K562 (cell line): Measurements from ENCODE around the gene IGF1R. TPM values are rescaled to one million over a fixed set of nuclear protein-coding genes. Genes with fewer than 3 reads are reported as not detected.

ENCODE experiments used
- ATAC-seq: fragments of 200-7000 bp; cut with Tn5 transposase; 3 replicates; pipeline ENCODE4 v1.9.1; 2020; ENCODE audit warnings: moderate library complexity
- BruUV-seq: library from RNA; stranded (reverse); fragments of 400-500 nt; replicated peaks from 2 replicates; lab custom pipeline; 2021; lab: Mats Ljungman, UMichigan
- CTCF ChIA-PET: fragments of 300-600 bp; formaldehyde crosslinking; extraction: SDS; loops from one replicate; lab custom pipeline; 2021; ENCODE audit warnings: low intra/inter-chr PET ratio; lab: Yijun Ruan, JAX
- POLR2A ChIA-PET: fragments of 300-600, 350-650 bp; sonication (Branson Sonifier 250); formaldehyde crosslinking; extraction: SDS; loops from one replicate; lab custom pipeline; 2021; ENCODE audit warnings: antibody characterized with exemption, inconsistent platforms; lab: Yijun Ruan, JAX
- DNase-seq, 4 experiments: peaks; one replicate each; pipeline versions ENCODE4 v3.0.0 to v3.0.0-alpha.2; 2011 to 2018; ENCODE audit warnings: low spot score in 3 of 4, mixed read lengths in 3 of 4; ENCODE audit errors: extremely low read depth in 1 of 4
- FAIRE-seq: peaks from 2 replicates; lab custom pipeline; 2011; peaks lifted over from hg19 to GRCh38; lab: Jason Lieb, UNC
- H2AFZ ChIP-seq: 2 replicates; pipeline ENCODE4 v1.6.0; 2011; ENCODE audit warnings: low read depth, low read length, control low read depth, inconsistent platforms
- H3K27ac ChIP-seq: fragments of 200-600 bp; 3 replicates; pipeline ENCODE4 v1.8.0; 2011; ENCODE audit warnings: low read depth, mild to moderate bottlenecking, control low read depth, inconsistent platforms, low read length, moderate library complexity, mixed read lengths; ENCODE audit errors: extremely low read depth
- H3K27me3 ChIP-seq, 2 experiments: fragments of 300-600 bp in 1 of 2; 2 replicates in 1 of 2; 3 replicates in 1 of 2; pipeline versions ENCODE4 v1.6.0 to v1.8.0; 2011; ENCODE audit warnings: inconsistent platforms in 2 of 2, low read length in 2 of 2, mild to moderate bottlenecking in 1 of 2, mixed read lengths in 1 of 2, moderate library complexity in 1 of 2; ENCODE audit not compliant: control insufficient read depth in 2 of 2, insufficient read depth in 2 of 2
- H3K36me3 ChIP-seq: fragments of 300-600 bp; 3 replicates; pipeline ENCODE4 v1.8.0; 2011; ENCODE audit warnings: mild to moderate bottlenecking, low read length, inconsistent platforms; ENCODE audit not compliant: control insufficient read depth, insufficient read depth
- H3K4me1 ChIP-seq, 2 experiments: fragments of 200-600 bp in 1 of 2; replicated peaks in 1 of 2; 2 replicates in 1 of 2; 3 replicates in 1 of 2; pipeline versions ENCODE4 v1.5.1 to v1.8.0; 2011; ENCODE audit warnings: inconsistent platforms in 2 of 2, low read length in 2 of 2, mild to moderate bottlenecking in 1 of 2, mixed read lengths in 1 of 2, moderate library complexity in 1 of 2; ENCODE audit not compliant: control insufficient read depth in 2 of 2, insufficient read depth in 2 of 2
- H3K4me2 ChIP-seq: 2 replicates; pipeline ENCODE4 v1.6.1; 2011; ENCODE audit warnings: low read length, control low read depth, inconsistent platforms, mixed read lengths; ENCODE audit not compliant: insufficient read depth
- H3K4me3 ChIP-seq: fragments of 200-600 bp; sonication (generic), shearing (Covaris generic); 2 replicates; pipeline ENCODE4 v1.5.1; 2016; ENCODE audit warnings: control low read depth, inconsistent platforms
- H3K79me2 ChIP-seq: fragments of 200-600 bp; 3 replicates; pipeline ENCODE4 v1.8.0; 2011; ENCODE audit warnings: low read length, inconsistent platforms; ENCODE audit not compliant: control insufficient read depth, insufficient read depth
- H3K9ac ChIP-seq, 2 experiments: 2 replicates each; pipeline versions ENCODE4 v1.6.0 to v1.6.1; 2011; ENCODE audit warnings: low read depth in 2 of 2, low read length in 2 of 2, control low read depth in 1 of 2, inconsistent platforms in 1 of 2, mild to moderate bottlenecking in 1 of 2, mixed read lengths in 1 of 2; ENCODE audit not compliant: insufficient read depth in 1 of 2
- H3K9me1 ChIP-seq: one replicate; pipeline ENCODE4 v1.6.0; 2011; ENCODE audit warnings: inconsistent platforms, mild to moderate bottlenecking, low read length, moderate library complexity; ENCODE audit not compliant: control insufficient read depth, insufficient read depth
- H3K9me3 ChIP-seq: replicated peaks from 2 replicates; pipeline ENCODE4 v1.5.1; 2011; ENCODE audit warnings: low read depth, low read length, inconsistent platforms; ENCODE audit not compliant: control insufficient read depth, insufficient read depth
- H4K20me1 ChIP-seq: replicated peaks from 2 replicates; pipeline ENCODE4 v1.6.1; 2011; ENCODE audit warnings: low read length, inconsistent platforms, mixed read lengths; ENCODE audit not compliant: control insufficient read depth, insufficient read depth
- HCFC1 ChIP-seq: IDR thresholded peaks from 2 replicates; pipeline ENCODE4 v1.6.1; 2012; ENCODE audit warnings: low read depth, low read length, improper control_type of control experiment
- LEF1 ChIP-seq: fragments of 450-650 bp; IDR thresholded peaks from 2 replicates; pipeline ENCODE4 v1.6.1; 2016; ENCODE audit warnings: mild to moderate bottlenecking
- MBD1 ChIP-seq: fragments of 250-450 bp; sonication (Bioruptor Pico); IDR thresholded peaks from 2 replicates; pipeline ENCODE4 v1.8.0; 2022; ENCODE audit warnings: inconsistent platforms
- ZNF146 ChIP-seq: IDR thresholded peaks from one replicate; pipeline ENCODE4 v1.6.1; 2018; ENCODE audit warnings: missing compliant biosample characterization; ENCODE audit not compliant: unreplicated experiment
- ZNF239 ChIP-seq: fragments of 250-450 bp; sonication (Bioruptor Pico); IDR thresholded peaks from 2 replicates; pipeline ENCODE4 v1.4.0; 2020; ENCODE audit warnings: mild to moderate bottlenecking
- WGBS: fragments of 100-300 bp; shearing (Covaris generic); methylation state at CpG from one replicate; pipeline ENCODE4 v1.1.6; 2016; ENCODE audit warnings: low coverage, mixed read lengths; ENCODE audit not compliant: insufficient coverage; ENCODE audit errors: missing lambda C conversion rate; 5-methylcytosine and 5-hydroxymethylcytosine counted together
- in situ Hi-C: fragments of 300-500 bp; cut with MboI; formaldehyde crosslinking; loops from 4 replicates; pipeline ENCODE4 v1.15.0; 2018; ENCODE audit warnings: inconsistent platforms, mixed read lengths
- intact Hi-C: fragments of 100-400 bp; cut with micrococcal nuclease; formaldehyde crosslinking; loops from 2 replicates; pipeline ENCODE4 v1.14.2; 2022
- polyA plus RNA-seq, 8 experiments: library from polyadenylated mRNA; depleted of rRNA in 4 of 8; stranded (reverse) in 5 of 8; unstranded in 3 of 8; fragments of >200 nt; fragmentation: Nextera tagmentation in 2 of 8; fragmentation: Illumina TruSeq in 1 of 8; extraction: Ambion mirVana in 2 of 8; extraction: Trizol in 1 of 8; gene quantifications; 2 replicates each; pipeline versions ENCODE4 v1.2.1 to v1.2.3, GENCODE V29; 2011 to 2014; ENCODE audit warnings: inconsistent platforms in 1 of 8, missing spikeins in 1 of 8
- total RNA-seq, 7 experiments: library from RNA; depleted of rRNA in 6 of 7; stranded (reverse); fragments of >200 nt in 6 of 7; fragmentation: Illumina TruSeq in 2 of 7; extraction: Trizol in 2 of 7; gene quantifications; 2 replicates each; pipeline versions ENCODE4 v1.2.1 to v1.2.3, GENCODE V29; 2011 to 2021; ENCODE audit warnings: low replicate concordance in 1 of 7
- TF ChIP-seq, protein P1 (sequence below), 2 experiments: IDR thresholded peaks in 1 of 2; conservative IDR thresholded peaks in 1 of 2; 2 replicates each; pipeline ENCODE4 v1.6.1; 2016; ENCODE audit warnings: low read depth in 2 of 2, mild to moderate bottlenecking in 1 of 2, missing compliant biosample characterization in 1 of 2, missing genetic modification characterization in 1 of 2, moderate library complexity in 1 of 2

The IGF1R gene
- total and polyA plus RNA-seq, 9 of the 15 experiments (the other 6 are each of a cell fraction or from before 2014, with no cell fraction given), result 0.35 to 8.0 (median 1.6) TPM

DNA sequence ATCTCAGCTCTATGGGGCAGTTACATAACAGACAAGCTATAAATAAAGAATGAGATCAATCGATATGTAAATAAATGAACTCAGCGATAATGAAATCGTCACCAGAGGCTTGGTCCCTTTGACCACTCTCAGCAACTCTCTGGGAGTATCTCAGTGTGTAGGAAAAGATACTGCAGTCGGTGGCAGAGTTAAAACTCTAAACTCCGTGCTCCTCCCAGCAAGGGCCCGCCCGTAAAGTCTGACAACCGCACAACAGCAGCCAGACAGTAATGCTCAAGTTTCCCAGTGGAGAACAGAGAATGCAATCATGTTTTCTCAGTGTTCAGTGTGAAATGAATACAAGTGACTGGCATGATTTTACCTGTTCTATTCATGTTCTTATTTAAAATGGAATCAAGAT lies 28.3 kb upstream of the IGF1R start:
- H3K9ac ChIP-seq, result no peak overlapping the region
- TF ChIP-seq MBD1, result no peak
- no peak for TF ChIP-seq ZNF239 (CRISPR knock-in tag)
- TF ChIP-seq ZNF146 (CRISPR knock-in tag), result no peak
- TF ChIP-seq HCFC1, result no peak
- TF ChIP-seq, protein P1, sequence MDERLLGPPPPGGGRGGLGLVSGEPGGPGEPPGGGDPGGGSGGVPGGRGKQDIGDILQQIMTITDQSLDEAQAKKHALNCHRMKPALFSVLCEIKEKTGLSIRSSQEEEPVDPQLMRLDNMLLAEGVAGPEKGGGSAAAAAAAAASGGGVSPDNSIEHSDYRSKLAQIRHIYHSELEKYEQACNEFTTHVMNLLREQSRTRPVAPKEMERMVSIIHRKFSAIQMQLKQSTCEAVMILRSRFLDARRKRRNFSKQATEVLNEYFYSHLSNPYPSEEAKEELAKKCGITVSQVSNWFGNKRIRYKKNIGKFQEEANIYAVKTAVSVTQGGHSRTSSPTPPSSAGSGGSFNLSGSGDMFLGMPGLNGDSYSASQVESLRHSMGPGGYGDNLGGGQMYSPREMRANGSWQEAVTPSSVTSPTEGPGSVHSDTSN (CRISPR knock-in tag; IDR thresholded peaks at IDR 0.05; ENCODE audit: low read depth), result no peak
- TF ChIP-seq, protein P1 (tag; conservative IDR thresholded peaks at IDR 0.05; ENCODE audit: low read depth), result no peak
- no peak for TF ChIP-seq LEF1
- TF ChIP-seq, all 486 proteins: peak for 0
- ChIA-PET POLR2A (no interaction called here), CTCF (no interaction called here)
- no peak for DNase-seq
- H3K9me1 ChIP-seq, result no peaks in the 10 kb centered on the region
- no peaks in the 10 kb centered on the region for H3K9me3 ChIP-seq
- no peak overlapping the region for H3K27ac ChIP-seq
- intact Hi-C loops, result no loop called here
- no peaks in the 10 kb centered on the region for H3K79me2 ChIP-seq
- no peaks in the 10 kb centered on the region for H3K4me1 ChIP-seq
- H3K4me3 ChIP-seq, result no peak overlapping the region
- no peak overlapping the region for H3K4me2 ChIP-seq
- in situ Hi-C loops, result no loop called here
- no peak for ATAC-seq
- no peak overlapping the region for H2AFZ ChIP-seq
- no peaks in the 10 kb centered on the region for H3K36me3 ChIP-seq
- H3K27me3 ChIP-seq, result peaks cover 0 to 11% of the 10 kb centered on the region in 2 experiments; a peak in 3 of 5 replicates
- under 1% methylated on average over 8 of the region's 8 CpGs for WGBS
- no TSS peak for BruUV-seq
- no peak for FAIRE-seq
- no peaks in the 10 kb centered on the region for H4K20me1 ChIP-seq
